H1 (cell line): Measurements from ENCODE around the gene TUBA8. TPM values are rescaled to one million over a fixed set of nuclear protein-coding genes. Genes with fewer than 3 reads are reported as not detected.

Experiments used
- CBX8 ChIP-seq: fragments of 300-800, 300-1000 bp; sonication (generic); IDR thresholded peaks from 2 replicates; pipeline ENCODE4 v1.7.1; 2016; ENCODE audit warnings: low read depth, low read length, borderline replicate concordance
- EGR1 ChIP-seq: IDR thresholded peaks from 2 replicates; pipeline ENCODE4 v1.6.1; 2011; ENCODE audit warnings: low read depth, low read length, borderline replicate concordance
- FOSL1 ChIP-seq: IDR thresholded peaks from 2 replicates; pipeline ENCODE4 v1.6.1; 2011; ENCODE audit warnings: mild to moderate bottlenecking, low read depth, low read length, moderate library complexity; ENCODE audit not compliant: insufficient read depth
- GTF2F1 ChIP-seq: IDR thresholded peaks from 2 replicates; pipeline ENCODE4 v1.6.1; 2012; ENCODE audit warnings: low read depth, low read length, improper control_type of control experiment, borderline replicate concordance
- JUND ChIP-seq: IDR thresholded peaks from 2 replicates; pipeline ENCODE4 v1.6.1; 2011; ENCODE audit warnings: mild to moderate bottlenecking, improper control_type of control experiment, low read length
- SAP30 ChIP-seq: fragments of 300-600 bp; sonication (generic); IDR thresholded peaks from 2 replicates; pipeline ENCODE4 v1.7.1; 2012; ENCODE audit warnings: low read length, moderate library complexity, mild to moderate bottlenecking, inconsistent platforms; ENCODE audit not compliant: insufficient read depth, insufficient replicate concordance
- polyA plus RNA-seq, 7 experiments: library from polyadenylated mRNA; depleted of rRNA in 3 of 7; stranded (reverse) in 5 of 7; unstranded in 2 of 7; fragments of >200 nt in 5 of 7; fragments of 200-250 nt in 2 of 7; gene quantifications; 1 replicate in 5 of 7; 2 replicates in 1 of 7; 4 replicates in 1 of 7; pipeline versions ENCODE4 v1.2.1 to v1.2.3, GENCODE V29; 2011 to 2013; ENCODE audit warnings: missing spikeins in 2 of 7, mixed read lengths in 2 of 7
- total RNA-seq: library from RNA; stranded (reverse); fragmentation: NEBNext Ultra II Directional; extraction: Animal tissue kit (Norgen Biotek cat#: 25700); gene quantifications from 2 replicates; pipeline ENCODE4 v1.2.1, GENCODE V29; 2021
- TF ChIP-seq, protein P1 (sequence below): fragments of 300-600 bp; sonication (generic); IDR thresholded peaks from 2 replicates; pipeline ENCODE4 v1.7.1; 2012; ENCODE audit warnings: low read length, moderate library complexity, mild to moderate bottlenecking, inconsistent platforms; ENCODE audit not compliant: insufficient replicate concordance

The TUBA8 gene
- total and polyA plus RNA-seq, 2 of the 8 experiments (the other 6 are each of a cell fraction or from before 2014, with no cell fraction given) = 1.0 to 4.0 TPM

DNA sequence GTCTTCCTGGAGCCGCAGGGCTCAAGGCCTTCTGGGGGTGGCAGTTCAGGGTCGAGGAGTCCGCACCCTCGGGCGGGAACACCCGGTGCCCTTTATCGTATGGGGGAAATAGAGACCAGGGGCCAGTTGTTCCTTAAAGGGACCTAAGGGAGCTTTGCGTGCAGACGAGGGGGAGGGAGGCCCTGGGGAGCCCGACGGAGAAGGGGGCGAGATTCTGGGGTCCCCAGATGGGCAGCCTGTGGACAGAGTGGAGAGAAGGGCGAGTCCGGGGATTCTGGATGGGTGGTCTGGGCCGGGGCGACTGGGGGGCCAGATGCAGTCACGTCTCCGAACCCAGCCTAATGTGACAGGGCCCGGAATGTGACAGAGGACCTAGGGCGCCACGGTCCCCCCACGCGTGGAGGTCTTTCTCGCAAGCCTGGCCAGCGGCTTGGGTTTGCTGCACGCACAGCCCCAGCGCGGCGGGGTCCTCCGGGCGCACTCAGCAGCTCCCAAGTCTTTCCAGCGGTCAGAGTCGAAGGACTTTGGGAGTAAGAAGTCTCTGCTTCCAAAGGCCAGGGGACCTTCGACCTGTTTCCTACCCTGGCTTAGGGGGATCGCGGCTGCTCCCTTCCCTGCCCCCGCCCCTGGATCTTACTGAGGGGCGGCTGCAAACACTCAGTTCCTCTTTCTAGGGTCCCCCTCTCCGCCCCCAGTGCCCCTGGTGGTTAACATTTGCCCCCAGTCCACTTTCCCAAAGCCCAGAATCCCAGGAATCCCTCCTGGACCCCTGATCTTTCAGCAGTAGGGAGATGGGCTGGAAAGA is 547 bp downstream of the TUBA8 start (continued):
- TF ChIP-seq, protein P1, sequence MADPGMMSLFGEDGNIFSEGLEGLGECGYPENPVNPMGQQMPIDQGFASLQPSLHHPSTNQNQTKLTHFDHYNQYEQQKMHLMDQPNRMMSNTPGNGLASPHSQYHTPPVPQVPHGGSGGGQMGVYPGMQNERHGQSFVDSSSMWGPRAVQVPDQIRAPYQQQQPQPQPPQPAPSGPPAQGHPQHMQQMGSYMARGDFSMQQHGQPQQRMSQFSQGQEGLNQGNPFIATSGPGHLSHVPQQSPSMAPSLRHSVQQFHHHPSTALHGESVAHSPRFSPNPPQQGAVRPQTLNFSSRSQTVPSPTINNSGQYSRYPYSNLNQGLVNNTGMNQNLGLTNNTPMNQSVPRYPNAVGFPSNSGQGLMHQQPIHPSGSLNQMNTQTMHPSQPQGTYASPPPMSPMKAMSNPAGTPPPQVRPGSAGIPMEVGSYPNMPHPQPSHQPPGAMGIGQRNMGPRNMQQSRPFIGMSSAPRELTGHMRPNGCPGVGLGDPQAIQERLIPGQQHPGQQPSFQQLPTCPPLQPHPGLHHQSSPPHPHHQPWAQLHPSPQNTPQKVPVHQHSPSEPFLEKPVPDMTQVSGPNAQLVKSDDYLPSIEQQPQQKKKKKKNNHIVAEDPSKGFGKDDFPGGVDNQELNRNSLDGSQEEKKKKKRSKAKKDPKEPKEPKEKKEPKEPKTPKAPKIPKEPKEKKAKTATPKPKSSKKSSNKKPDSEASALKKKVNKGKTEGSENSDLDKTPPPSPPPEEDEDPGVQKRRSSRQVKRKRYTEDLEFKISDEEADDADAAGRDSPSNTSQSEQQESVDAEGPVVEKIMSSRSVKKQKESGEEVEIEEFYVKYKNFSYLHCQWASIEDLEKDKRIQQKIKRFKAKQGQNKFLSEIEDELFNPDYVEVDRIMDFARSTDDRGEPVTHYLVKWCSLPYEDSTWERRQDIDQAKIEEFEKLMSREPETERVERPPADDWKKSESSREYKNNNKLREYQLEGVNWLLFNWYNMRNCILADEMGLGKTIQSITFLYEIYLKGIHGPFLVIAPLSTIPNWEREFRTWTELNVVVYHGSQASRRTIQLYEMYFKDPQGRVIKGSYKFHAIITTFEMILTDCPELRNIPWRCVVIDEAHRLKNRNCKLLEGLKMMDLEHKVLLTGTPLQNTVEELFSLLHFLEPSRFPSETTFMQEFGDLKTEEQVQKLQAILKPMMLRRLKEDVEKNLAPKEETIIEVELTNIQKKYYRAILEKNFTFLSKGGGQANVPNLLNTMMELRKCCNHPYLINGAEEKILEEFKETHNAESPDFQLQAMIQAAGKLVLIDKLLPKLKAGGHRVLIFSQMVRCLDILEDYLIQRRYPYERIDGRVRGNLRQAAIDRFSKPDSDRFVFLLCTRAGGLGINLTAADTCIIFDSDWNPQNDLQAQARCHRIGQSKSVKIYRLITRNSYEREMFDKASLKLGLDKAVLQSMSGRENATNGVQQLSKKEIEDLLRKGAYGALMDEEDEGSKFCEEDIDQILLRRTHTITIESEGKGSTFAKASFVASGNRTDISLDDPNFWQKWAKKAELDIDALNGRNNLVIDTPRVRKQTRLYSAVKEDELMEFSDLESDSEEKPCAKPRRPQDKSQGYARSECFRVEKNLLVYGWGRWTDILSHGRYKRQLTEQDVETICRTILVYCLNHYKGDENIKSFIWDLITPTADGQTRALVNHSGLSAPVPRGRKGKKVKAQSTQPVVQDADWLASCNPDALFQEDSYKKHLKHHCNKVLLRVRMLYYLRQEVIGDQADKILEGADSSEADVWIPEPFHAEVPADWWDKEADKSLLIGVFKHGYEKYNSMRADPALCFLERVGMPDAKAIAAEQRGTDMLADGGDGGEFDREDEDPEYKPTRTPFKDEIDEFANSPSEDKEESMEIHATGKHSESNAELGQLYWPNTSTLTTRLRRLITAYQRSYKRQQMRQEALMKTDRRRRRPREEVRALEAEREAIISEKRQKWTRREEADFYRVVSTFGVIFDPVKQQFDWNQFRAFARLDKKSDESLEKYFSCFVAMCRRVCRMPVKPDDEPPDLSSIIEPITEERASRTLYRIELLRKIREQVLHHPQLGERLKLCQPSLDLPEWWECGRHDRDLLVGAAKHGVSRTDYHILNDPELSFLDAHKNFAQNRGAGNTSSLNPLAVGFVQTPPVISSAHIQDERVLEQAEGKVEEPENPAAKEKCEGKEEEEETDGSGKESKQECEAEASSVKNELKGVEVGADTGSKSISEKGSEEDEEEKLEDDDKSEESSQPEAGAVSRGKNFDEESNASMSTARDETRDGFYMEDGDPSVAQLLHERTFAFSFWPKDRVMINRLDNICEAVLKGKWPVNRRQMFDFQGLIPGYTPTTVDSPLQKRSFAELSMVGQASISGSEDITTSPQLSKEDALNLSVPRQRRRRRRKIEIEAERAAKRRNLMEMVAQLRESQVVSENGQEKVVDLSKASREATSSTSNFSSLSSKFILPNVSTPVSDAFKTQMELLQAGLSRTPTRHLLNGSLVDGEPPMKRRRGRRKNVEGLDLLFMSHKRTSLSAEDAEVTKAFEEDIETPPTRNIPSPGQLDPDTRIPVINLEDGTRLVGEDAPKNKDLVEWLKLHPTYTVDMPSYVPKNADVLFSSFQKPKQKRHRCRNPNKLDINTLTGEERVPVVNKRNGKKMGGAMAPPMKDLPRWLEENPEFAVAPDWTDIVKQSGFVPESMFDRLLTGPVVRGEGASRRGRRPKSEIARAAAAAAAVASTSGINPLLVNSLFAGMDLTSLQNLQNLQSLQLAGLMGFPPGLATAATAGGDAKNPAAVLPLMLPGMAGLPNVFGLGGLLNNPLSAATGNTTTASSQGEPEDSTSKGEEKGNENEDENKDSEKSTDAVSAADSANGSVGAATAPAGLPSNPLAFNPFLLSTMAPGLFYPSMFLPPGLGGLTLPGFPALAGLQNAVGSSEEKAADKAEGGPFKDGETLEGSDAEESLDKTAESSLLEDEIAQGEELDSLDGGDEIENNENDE = no peak
- TF ChIP-seq CBX8 = no peak
- TF ChIP-seq SAP30 = no peak
- TF ChIP-seq FOSL1 = no peak
- no peak for TF ChIP-seq JUND
- no peak for TF ChIP-seq GTF2F1
- no peak for TF ChIP-seq EGR1
- TF ChIP-seq, all 59 proteins: peak for 0
